Lower lobe of right lung (tissue), 2 donors: ENCODE data around the gene PMVK. TPM values are rescaled to one million over a fixed set of nuclear protein-coding genes. Genes with fewer than 3 reads are reported as not detected.

Experiments
- ATAC-seq, 2 donors: fragments of 200-7000 bp; cut with Tn5 transposase; one replicate each; pipeline ENCODE4 v1.9.1; 2020 to 2022; ENCODE audit warnings: mild to moderate bottlenecking in 2 of 2, moderate library complexity in 2 of 2
- DNase-seq: peaks from one replicate; pipeline ENCODE4 v3.0.0-alpha.2; 2020
- H3K27ac ChIP-seq: fragments of 200-600 bp; one replicate; pipeline ENCODE4 v1.8.0; 2022
- H3K27me3 ChIP-seq: fragments of 200-600 bp; one replicate; pipeline ENCODE4 v1.8.0; 2022; ENCODE audit warnings: low read depth
- H3K36me3 ChIP-seq: fragments of 200-600 bp; one replicate; pipeline ENCODE4 v1.8.0; 2022; ENCODE audit warnings: mild to moderate bottlenecking
- H3K4me1 ChIP-seq: fragments of 200-600 bp; one replicate; pipeline ENCODE4 v1.8.0; 2022
- H3K4me3 ChIP-seq: fragments of 200-600 bp; one replicate; pipeline ENCODE4 v1.8.0; 2022; ENCODE audit warnings: mild to moderate bottlenecking
- H3K9me3 ChIP-seq: fragments of 200-600 bp; one replicate; pipeline ENCODE4 v1.8.0; 2022
- intact Hi-C: fragments of 100-400 bp; cut with DNase I; formaldehyde crosslinking; loops from one replicate; pipeline ENCODE4 v1.11.0; 2022
- total RNA-seq: library from RNA; stranded (reverse); fragmentation: NEBNext Ultra II Directional; extraction: Animal tissue kit (Norgen Biotek cat#: 25700); gene quantifications from one replicate; pipeline ENCODE4 v1.2.1, GENCODE V29; 2021
- TF ChIP-seq, protein P1 (sequence below): fragments of 200-600 bp; IDR thresholded peaks from one replicate; pipeline ENCODE4 v1.8.0; 2022; ENCODE audit warnings: antibody characterized with exemption, mild to moderate bottlenecking
- donor health status: DM: no; HTN: yes; CAD: no; lungs with severe emphysema.

The PMVK gene
- total RNA-seq, 1 donor from 2014 or later, result 34.1 TPM

DNA sequence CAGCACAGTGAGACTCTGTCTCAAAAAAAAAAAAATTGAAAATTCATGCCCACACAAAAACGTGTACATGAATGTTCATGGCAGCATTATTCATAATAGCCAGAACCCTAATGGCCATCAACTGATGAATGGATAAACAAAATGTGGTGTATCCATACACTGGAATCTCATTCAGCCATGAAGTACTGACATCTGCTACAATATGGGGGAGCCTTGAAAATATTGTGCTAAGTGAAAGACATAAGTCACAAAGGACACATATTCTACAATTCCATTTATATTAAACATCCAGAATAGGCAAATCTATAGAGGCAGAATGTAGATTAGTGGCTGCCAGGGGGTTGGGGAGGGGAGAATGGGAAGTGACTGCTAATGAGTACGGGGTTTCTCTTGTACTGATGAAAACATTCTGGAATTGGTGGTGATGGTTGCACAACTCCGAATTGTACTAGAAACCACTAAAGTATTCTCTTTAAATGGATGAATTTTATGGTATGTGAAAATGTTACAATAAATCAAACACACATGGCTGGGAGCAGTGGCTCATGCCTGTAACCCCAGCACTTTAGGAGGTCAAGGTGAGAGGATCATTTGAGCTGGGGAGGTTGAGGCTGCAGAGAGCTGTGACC is 33.5 kb downstream of the PMVK start:
- no peaks in the 10 kb centered on the region for H3K27me3 ChIP-seq
- TF ChIP-seq, protein P1, sequence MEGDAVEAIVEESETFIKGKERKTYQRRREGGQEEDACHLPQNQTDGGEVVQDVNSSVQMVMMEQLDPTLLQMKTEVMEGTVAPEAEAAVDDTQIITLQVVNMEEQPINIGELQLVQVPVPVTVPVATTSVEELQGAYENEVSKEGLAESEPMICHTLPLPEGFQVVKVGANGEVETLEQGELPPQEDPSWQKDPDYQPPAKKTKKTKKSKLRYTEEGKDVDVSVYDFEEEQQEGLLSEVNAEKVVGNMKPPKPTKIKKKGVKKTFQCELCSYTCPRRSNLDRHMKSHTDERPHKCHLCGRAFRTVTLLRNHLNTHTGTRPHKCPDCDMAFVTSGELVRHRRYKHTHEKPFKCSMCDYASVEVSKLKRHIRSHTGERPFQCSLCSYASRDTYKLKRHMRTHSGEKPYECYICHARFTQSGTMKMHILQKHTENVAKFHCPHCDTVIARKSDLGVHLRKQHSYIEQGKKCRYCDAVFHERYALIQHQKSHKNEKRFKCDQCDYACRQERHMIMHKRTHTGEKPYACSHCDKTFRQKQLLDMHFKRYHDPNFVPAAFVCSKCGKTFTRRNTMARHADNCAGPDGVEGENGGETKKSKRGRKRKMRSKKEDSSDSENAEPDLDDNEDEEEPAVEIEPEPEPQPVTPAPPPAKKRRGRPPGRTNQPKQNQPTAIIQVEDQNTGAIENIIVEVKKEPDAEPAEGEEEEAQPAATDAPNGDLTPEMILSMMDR, result no peak
- DNase-seq, result no peak
- H3K36me3 ChIP-seq, result no peaks in the 10 kb centered on the region
- ATAC-seq, result no peak
- H3K4me1 ChIP-seq, result no peaks in the 10 kb centered on the region
- intact Hi-C loops, result no loop called here
- H3K9me3 ChIP-seq, result no peaks in the 10 kb centered on the region
- H3K27ac ChIP-seq, result no peak overlapping the region
- no peak overlapping the region for H3K4me3 ChIP-seq

DNA sequence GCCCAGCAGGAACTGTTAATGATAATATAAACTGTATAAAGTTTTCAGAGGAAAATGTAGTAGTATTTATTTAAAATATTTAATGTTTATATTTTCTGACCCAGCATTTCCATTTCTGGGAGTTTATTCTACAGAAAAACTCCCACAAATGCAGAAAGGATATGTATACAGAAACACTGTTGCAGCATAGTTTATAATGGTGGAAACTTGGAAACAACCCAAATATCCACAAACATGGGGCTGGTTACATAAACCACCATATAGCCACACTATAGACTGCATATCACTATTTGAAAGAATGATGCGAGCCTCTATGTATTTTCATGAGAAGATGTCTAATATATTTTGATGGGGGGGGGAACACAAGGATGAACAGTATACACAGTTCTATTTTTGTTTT is 34.9 kb downstream of the PMVK start:
- no peak overlapping the region for H3K4me3 ChIP-seq
- H3K9me3 ChIP-seq, result no peaks in the 10 kb centered on the region
- no peak for ATAC-seq
- H3K27ac ChIP-seq, result no peak overlapping the region
- H3K36me3 ChIP-seq, result no peaks in the 10 kb centered on the region
- TF ChIP-seq, protein P1, result no peak
- DNase-seq, result no peak
- no peaks in the 10 kb centered on the region for H3K27me3 ChIP-seq
- intact Hi-C loops, result no loop called here
- no peaks in the 10 kb centered on the region for H3K4me1 ChIP-seq

DNA sequence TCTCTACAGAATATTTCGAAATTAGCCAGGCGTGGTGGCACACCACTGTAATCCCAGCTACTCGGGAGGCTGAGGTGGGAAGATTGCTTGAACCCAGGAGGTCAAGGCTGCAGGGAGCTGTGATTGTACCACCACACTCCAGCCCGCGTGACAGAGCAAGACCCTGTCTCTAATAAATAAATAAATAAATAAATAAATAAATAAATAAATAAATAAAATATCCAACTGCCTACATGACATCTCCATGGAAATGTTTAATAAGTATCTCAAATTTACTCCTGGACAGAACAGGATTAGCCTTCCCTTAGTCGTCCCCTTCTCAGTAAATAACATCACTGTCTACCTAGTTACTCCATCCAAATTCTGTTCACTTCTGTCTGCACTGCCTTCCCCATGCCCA is 37.5 kb downstream of the PMVK start:
- ATAC-seq, result no peak
- Histone ChIP-seq H3K27me3 (no peaks in the 10 kb centered on the region), H3K9me3 (no peaks in the 10 kb centered on the region), H3K36me3 (no peaks in the 10 kb centered on the region), H3K4me1 (no peaks in the 10 kb centered on the region), H3K27ac (no peak overlapping the region), H3K4me3 (no peak overlapping the region)
- intact Hi-C loops, result no loop called here
- no peak for DNase-seq
- TF ChIP-seq, protein P1, result no peak

DNA sequence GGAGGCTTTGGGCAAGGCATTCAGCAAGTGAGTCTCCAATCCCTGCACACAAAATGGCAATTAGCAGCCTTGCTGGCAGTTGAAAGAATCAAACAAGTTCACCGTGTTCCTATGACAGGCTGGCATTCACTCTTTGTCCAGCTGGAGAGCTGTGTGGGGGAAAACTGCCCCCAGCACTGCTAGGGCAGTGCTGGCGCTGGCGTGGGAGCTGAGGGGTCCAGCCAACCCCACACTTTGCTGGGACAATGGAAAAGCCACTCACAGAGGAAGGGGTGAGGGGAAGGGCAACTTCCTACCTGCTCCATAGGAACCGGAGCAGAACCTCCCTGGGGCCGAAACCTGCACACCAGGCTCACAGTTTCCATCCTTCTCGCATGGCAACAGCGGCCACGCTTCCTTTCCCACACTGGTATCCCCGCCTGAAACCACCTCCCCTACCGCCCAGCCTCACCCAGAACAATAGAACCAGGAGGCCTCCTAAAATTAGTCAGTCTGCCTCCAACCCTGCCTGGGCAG is 39.7 kb downstream of the PMVK start:
- ATAC-seq, result no peak
- H3K27me3 ChIP-seq, result no peaks in the 10 kb centered on the region
- TF ChIP-seq, protein P1, result no peak
- no peak for DNase-seq
- no peaks in the 10 kb centered on the region for H3K36me3 ChIP-seq
- no peaks in the 10 kb centered on the region for H3K4me1 ChIP-seq
- H3K9me3 ChIP-seq, result no peaks in the 10 kb centered on the region
- no peak overlapping the region for H3K27ac ChIP-seq
- intact Hi-C loops, result no loop called here
- no peak overlapping the region for H3K4me3 ChIP-seq

DNA sequence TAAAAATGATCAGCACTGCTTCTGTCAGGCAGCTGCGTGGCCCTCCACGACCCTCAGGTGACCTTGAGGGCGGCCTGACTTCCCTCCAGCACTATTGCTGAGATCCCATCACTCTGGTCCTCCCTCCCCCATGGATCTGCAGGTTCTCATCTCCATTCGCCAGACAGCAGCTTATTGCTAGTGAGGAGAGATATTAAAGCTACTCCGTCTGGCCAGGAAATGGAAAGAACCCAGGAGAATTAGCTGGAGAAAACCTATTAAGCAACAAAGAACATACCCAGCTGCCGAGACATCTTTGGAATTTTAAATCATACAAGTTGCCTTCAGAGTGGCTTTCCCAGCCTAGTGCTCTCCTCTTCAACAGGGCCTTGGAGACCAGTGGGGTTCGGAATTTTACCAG is 40.7 kb downstream of the PMVK start:
- Histone ChIP-seq H3K4me3 (no peak overlapping the region), H3K4me1 (no peaks in the 10 kb centered on the region), H3K27me3 (no peaks in the 10 kb centered on the region), H3K36me3 (no peaks in the 10 kb centered on the region), H3K9me3 (no peaks in the 10 kb centered on the region), H3K27ac (no peak overlapping the region)
- DNase-seq (no peak), ATAC-seq (no peak)
- intact Hi-C loops, result no loop called here
- TF ChIP-seq, protein P1, result no peak
